ACC112 (cell line): ENCODE results near the gene OSM.
A peak's percentile ranks its signal among the peaks of the same experiment; 100 is the strongest.
"Not testable (repeated sequence)": the region's sequence is repeated elsewhere in the genome, so short reads cannot be mapped to it uniquely, and the experiment has no call there.

ENCODE experiments used
- H2AFZ ChIP-seq: fragments of 200-600 bp; sonication (generic); one replicate; pipeline ENCODE4 v1.6.0; 2017; ENCODE audit warnings: antibody characterized with exemption, low read length; ENCODE audit not compliant: unreplicated experiment
- H3K27ac ChIP-seq: fragments of 200-600 bp; sonication (generic); 2 replicates; pipeline ENCODE4 v1.5.1; 2014; ENCODE audit warnings: low read depth, mild to moderate bottlenecking, antibody characterized with exemption, low read length, moderate library complexity
- H3K27me3 ChIP-seq: fragments of 200-600 bp; sonication (generic); 2 replicates; pipeline ENCODE4 v1.6.1; 2014; ENCODE audit warnings: mild to moderate bottlenecking, antibody characterized with exemption, low read length, moderate library complexity, mixed read lengths; ENCODE audit not compliant: insufficient read depth
- H3K36me3 ChIP-seq: fragments of 200-600 bp; sonication (generic); 2 replicates; pipeline ENCODE4 v1.6.1; 2016; ENCODE audit warnings: mild to moderate bottlenecking, antibody characterized with exemption, low read length, moderate library complexity, mixed read lengths; ENCODE audit not compliant: insufficient read depth
- H3K4me1 ChIP-seq: fragments of 200-600 bp; sonication (generic); one replicate; pipeline ENCODE4 v1.6.1; 2016; ENCODE audit warnings: low read length, mixed read lengths; ENCODE audit not compliant: insufficient read depth, unreplicated experiment, control insufficient read depth
- H3K4me3 ChIP-seq: fragments of 200-600 bp; sonication (generic); 2 replicates; pipeline ENCODE4 v1.5.1; 2014; ENCODE audit warnings: mild to moderate bottlenecking, low read depth, low read length
- H3K79me2 ChIP-seq: fragments of 200-600 bp; sonication (generic); one replicate; pipeline ENCODE4 v1.6.0; 2016; ENCODE audit warnings: low read length; ENCODE audit not compliant: control insufficient read depth, unreplicated experiment, insufficient read depth

OSM gene

GRCh38 chr22:30216272-30216671, 50.4 kb downstream of the OSM start:
- H3K79me2 ChIP-seq, H3K36me3 ChIP-seq, H2AFZ ChIP-seq, H3K27me3 ChIP-seq, H3K4me3 ChIP-seq, H3K27ac ChIP-seq: not testable (repeated sequence)
- peaks cover 26% of the 10 kb centered on the region for H3K4me1 ChIP-seq

GRCh38 chr22:30214703-30215407, 51.8 kb downstream of the OSM start:
- Histone ChIP-seq H3K79me2 (no peaks in the 10 kb centered on the region), H3K36me3 (no peaks in the 10 kb centered on the region), H3K27me3 (no peaks in the 10 kb centered on the region), H2AFZ (no peak overlapping the region), H3K4me3 (no peak overlapping the region), H3K27ac (no peak overlapping the region), H3K4me1 (peaks cover 40% of the 10 kb centered on the region)

- H3K4me3 ChIP-seq = no peak overlapping the region
- H3K36me3 ChIP-seq = no peaks in the 10 kb centered on the region
- H3K79me2 ChIP-seq = no peaks in the 10 kb centered on the region
- no peaks in the 10 kb centered on the region for H3K27me3 ChIP-seq
- H2AFZ ChIP-seq = no peak overlapping the region
- peak overlapping the region; percentile 99 for H3K27ac ChIP-seq
- peaks cover 56% of the 10 kb centered on the region for H3K4me1 ChIP-seq
These were observed 53.6 kb downstream of the OSM start for GRCh38 chr22:30212996-30213441.
